ENCODE results near the gene BOLA2B. TPM values are rescaled to one million over a fixed set of nuclear protein-coding genes. Genes with fewer than 3 reads are reported as not detected.
"Not testable (repeated sequence)": the region's sequence is repeated elsewhere in the genome, so short reads cannot be mapped to it uniquely, and the experiment has no call there.

The BOLA2B gene
- polyA plus RNA-seq, 4 donors = 25.8 to 48.3 (median 30.7) TPM

- DNase-seq (ENCODE audit: low read depth in 4 of 4, low spot score in 2 of 4) = no peak
These were observed 8.4 kb downstream of the BOLA2B start for GRCh38 chr16:30184891-30185682.

DNA sequence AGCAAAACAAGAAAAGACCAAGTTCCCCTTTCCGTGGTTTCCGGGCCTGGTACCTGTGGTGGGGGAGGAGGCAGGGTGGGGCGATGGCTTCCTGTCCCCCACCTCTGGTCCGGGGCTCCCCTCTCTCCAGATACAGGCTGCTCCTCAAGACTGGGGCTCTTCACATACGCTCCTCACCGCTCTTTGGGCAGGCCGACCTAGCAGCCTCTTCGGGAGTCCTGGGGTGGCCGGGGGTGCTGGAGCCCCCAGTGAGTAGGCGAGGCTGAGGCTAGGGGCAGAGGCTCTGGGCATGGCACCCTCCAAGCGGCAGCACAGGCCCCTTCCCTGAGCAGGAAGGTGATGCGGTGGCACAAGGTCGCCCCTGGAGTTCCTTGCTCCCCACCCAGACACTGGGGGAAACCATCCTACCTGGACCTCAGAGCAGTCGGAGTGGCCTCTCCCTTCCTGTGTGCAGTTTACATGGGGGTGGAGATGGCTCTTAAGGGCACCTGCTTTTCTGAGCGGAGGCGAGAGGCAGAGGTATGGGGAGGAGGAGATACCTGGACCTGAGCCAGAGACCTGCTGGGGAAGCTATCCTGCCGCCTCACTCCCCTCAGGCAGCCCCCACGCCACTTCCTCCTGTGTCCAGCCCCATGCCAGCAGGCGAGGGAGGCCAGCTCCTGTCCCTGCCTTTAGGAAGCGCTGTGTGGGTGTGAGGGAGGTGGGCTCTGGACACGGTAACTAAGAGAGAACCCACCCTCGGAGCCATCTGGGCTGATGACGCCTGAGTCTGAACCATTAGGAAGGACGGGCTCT lies 9.2 kb downstream of the BOLA2B start:
- DNase-seq (ENCODE audit: low read depth in 4 of 4, low spot score in 2 of 4) = no peak

DNA sequence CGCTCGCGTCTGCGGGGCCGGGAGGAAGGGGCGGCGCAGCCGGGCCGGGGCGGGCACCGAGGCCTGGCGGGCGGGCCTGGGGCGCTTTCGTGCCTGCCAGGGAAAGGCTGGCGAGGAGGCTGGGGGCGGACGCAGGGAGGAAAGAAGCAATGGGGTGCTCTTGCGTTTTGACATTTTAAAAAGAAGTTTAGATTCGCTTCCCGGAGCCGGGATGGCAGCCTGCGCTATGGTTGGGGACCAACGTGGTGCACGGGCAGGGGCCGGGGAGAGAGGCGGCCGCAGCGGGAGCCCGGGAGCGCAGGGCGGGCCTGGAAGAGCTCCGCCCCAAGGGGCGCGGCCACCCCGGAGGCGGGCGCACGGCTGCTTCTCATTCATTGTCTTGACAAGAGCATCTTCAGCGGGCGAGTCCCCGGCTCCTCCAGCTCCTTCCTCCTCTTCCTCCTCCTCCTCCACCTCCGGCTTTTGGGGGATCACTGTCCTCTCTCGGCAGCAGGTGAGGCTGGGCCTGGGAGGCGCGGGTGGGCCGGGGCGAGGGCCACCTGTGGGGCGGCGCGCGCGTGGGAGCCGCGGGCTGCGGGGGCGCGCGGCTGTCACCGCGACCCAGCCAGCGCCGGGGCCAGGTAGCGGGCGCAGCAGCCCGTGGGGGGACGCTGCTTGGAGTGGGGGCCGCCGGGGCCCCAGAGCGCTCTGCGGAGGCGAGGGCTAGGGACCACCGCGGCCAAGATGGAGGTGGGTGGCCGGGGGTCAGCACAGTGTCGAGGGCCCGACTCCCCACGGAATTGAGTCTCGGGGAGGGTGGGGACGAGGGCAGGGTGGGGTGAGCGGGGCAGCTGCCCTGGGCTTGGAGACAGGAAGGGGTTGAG lies 10.0 kb downstream of the BOLA2B start, which contains the start of gene CORO1A:
TSS of gene CORO1A (plus strand) at position 370 of the 863 bp plus-strand sequence. CDS start 1,608 bp downstream, outside the sequence.
- DNase-seq (ENCODE audit: low read depth in 4 of 4, low spot score in 2 of 4) = peak; percentile 37 to 63 (median 56)

GRCh38 chr16:30180741-30181140 lies 12.7 kb downstream of the BOLA2B start:
- no peak for DNase-seq (ENCODE audit: low read depth in 4 of 4, low spot score in 2 of 4)

DNA sequence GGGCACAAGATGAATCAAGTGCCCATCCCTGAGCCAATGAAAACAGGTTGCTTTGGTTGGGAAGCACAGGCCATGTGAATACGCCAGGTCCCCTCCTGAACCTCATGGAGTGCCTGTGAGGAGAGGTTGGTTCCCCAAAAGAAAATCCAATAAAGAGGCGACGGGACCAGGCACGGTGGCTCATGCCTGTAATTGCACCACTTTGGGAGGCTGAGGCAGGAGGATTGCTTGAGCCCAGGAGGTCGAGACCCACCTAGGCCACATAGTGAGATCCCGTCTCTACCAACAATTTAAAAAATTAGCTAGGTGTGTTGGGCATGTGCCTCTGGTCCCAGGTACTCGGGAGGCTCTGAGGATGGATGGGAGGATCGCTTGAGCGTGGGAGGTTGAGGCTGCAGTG lies 13.5 kb downstream of the BOLA2B start:
- DNase-seq (ENCODE audit: low read depth in 4 of 4, low spot score in 2 of 4) = no peak

- DNase-seq (ENCODE audit: low read depth in 4 of 4, low spot score in 2 of 4) = no peak
These were observed 14.3 kb downstream of the BOLA2B start for GRCh38 chr16:30179195-30179594.

GRCh38 chr16:30176876-30177275 lies 16.6 kb downstream of the BOLA2B start:
- DNase-seq (ENCODE audit: low read depth in 4 of 4, low spot score in 2 of 4) = not testable (repeated sequence)

DNA sequence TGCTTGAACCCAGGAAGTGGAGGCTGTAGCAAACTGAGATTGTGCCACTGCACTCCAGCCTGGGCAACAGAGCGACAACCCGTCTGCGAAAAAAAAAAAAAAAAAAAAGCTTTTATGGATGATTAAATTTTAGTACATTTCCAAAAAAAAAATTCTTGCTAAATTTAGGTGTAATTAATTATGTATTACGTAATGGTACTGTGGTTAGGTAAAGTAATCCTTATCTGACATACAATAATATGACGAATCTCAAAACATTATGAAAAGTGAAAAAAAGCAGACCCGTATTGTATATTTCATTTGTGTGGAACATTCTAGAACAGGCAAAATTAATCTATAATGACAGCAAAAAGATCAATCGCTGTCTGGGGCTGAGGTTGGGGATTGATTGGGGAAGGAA lies 20.4 kb downstream of the BOLA2B start:
- no peak for DNase-seq (ENCODE audit: low read depth in 4 of 4, low spot score in 2 of 4)

DNA sequence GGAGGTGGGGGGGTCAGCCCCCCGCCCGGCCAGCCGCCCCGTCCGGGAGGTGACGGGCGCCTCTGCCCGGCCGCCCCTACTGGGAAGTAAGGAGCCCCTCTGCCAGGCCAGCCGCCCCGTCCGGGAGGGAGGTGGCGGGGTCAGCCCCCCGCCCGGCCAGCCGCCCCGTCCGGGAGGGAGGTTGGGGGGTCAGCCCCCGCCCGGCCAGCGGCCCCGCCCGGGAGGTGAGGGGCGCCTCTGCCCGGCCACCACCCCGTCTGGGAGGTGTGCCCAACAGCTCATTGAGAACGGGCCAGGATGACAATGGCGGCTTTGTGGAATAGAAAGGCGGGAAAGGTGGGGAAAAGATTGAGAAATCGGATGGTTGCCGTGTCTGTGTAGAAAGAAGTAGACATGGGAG lies 23.3 kb downstream of the BOLA2B start:
- not testable (repeated sequence) for DNase-seq (ENCODE audit: low read depth in 4 of 4, low spot score in 2 of 4)

- DNase-seq (ENCODE audit: low read depth in 4 of 4, low spot score in 2 of 4) = not testable (repeated sequence)
These were observed 24.1 kb downstream of the BOLA2B start for GRCh38 chr16:30169416-30169815.

DNA sequence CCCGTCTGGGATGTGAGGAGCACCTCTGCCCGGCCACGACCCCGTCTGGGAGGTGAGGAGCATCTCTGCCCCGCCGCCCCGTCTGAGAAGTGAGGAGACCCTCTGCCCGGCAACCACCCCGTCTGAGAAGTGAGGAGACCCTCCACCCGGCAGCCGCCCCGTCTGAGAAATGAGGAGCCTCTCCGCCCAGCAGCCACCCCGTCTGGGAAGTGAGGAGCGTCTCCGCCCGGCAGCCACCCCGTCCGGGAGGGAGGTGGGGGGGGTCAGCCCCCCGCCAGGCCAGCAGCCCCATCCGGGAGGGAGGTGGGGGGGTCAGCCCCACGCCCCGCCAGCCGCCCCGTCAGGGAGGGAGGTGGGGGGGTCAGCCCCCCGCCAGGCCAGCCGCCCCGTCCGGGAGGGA lies 24.7 kb downstream of the BOLA2B start:
- DNase-seq (ENCODE audit: low read depth in 4 of 4, low spot score in 2 of 4) = not testable (repeated sequence)

- no peak for DNase-seq (ENCODE audit: low read depth in 4 of 4, low spot score in 2 of 4)
These were observed 27.1 kb downstream of the BOLA2B start for GRCh38 chr16:30166202-30166902.

GRCh38 chr16:30163538-30163937 lies 29.9 kb downstream of the BOLA2B start:
- DNase-seq (ENCODE audit: low read depth in 4 of 4, low spot score in 2 of 4) = no peak

GRCh38 chr16:30157214-30157613 lies 36.3 kb downstream of the BOLA2B start:
- DNase-seq (ENCODE audit: low read depth in 4 of 4, low spot score in 2 of 4) = no peak

- DNase-seq (ENCODE audit: low read depth in 4 of 4, low spot score in 2 of 4) = no peak
These were observed 38.3 kb downstream of the BOLA2B start for GRCh38 chr16:30155188-30155587.

- DNase-seq (ENCODE audit: low read depth in 4 of 4, low spot score in 2 of 4) = no peak
These were observed 40.9 kb downstream of the BOLA2B start for GRCh38 chr16:30152517-30152916.

GRCh38 chr16:30151091-30151490 lies 42.4 kb downstream of the BOLA2B start:
- no peak for DNase-seq (ENCODE audit: low read depth in 4 of 4, low spot score in 2 of 4)

DNA sequence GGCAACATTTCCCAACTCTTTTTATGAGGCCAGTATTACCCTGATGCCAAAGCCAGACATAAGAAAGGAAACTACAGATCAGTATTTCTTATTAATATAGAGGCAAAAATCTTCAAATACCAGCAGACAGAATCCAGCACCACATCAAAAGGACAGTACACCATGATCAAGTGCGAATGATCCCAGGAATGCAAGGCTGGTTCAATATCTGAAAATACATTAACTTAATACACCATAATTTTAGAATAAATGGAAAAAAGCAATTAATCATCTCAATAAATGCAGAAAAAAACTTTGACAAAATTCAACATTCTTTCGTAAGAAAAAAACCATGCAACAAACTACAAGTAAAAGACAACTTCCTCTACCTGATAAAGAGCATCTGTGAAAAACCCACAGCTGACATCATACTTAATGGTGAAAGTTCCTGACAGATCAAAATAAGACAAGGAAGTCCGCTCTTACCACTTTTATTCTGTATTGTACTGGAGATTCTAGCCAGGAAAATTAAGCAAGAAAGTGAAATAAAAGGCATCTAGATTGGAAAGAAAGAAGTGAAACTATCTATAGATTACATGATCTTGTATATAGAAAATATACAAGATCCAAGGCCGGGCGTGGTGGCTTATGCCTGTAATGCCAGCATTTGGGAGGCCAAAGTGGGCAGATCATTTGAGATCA lies 44.1 kb downstream of the BOLA2B start:
- DNase-seq (ENCODE audit: low read depth in 4 of 4, low spot score in 2 of 4) = no peak

DNA sequence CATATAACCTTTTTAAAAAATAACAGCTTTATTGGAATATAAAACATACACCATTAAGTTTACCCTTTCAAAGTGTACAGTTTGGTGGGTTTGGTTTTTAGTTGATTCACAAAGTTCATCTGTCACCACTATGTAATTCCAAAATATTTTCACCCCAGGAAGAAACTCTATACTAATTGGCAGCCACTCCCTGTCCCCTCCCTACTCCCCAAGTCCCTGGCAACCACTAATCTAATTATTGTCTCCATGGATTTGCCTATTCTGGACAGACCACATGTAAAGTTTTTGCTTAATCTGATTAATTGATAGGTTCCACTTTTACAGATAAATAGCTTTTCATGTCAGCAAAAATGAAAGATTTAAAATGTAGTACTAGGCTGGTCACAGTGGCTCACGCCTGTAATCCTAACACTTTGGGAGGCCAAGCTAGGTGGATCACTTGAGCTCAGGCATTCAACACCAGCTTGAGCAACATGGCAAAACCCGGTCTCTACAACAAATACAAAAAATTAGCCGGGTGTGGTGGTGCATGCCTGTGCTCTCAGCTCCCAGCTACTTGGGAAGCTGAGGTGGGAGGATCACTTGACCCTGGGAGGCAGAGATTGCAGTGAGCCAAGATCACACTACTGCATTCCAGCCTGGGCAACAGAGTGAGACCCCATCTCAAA lies 45.5 kb downstream of the BOLA2B start:
- DNase-seq (ENCODE audit: low read depth in 4 of 4, low spot score in 2 of 4) = no peak

All from left renal cortex interstitium (tissue), 4 donors.